CD4-positive, alpha-beta T cell (primary cell): ENCODE measurements around the gene ZNF785. TPM values are rescaled to one million over a fixed set of nuclear protein-coding genes. Genes with fewer than 3 reads are reported as not detected.
A peak's percentile ranks its signal among the peaks of the same experiment; 100 is the strongest.

Experiments
- ATAC-seq: fragments of 200-7000 bp; cut with Tn5 transposase; one replicate; pipeline ENCODE4 v1.10.0; 2022; ENCODE audit warnings: mild to moderate bottlenecking; ENCODE audit not compliant: poor library complexity
- CTCF ChIA-PET: fragments of 350-600 bp; sonication (Branson Sonifier 250); formaldehyde crosslinking; loops from one replicate; lab custom pipeline; 2021; ENCODE audit warnings: antibody characterized with exemption, inconsistent platforms; lab: Charles Lee
- POLR2A ChIA-PET: fragments of 350-600 bp; sonication (Branson Sonifier 250); formaldehyde crosslinking; loops from one replicate; lab custom pipeline; 2021; ENCODE audit warnings: antibody characterized with exemption, inconsistent platforms; lab: Charles Lee
- DNase-seq, 14 experiments: peaks; one replicate each; pipeline ENCODE4 v3.0.0-alpha.2; 2013 to 2020; ENCODE audit warnings: mixed read lengths in 2 of 14
- H3K27ac ChIP-seq, 2 donors: one replicate each; pipeline versions ENCODE4 v1.5.1 to v1.7.0; 2013; ENCODE audit warnings: low read length in 2 of 2, low read depth in 1 of 2, mild to moderate bottlenecking in 1 of 2
- H3K27me3 ChIP-seq, 2 experiments: 1 replicate in 1 of 2; 2 replicates in 1 of 2; pipeline versions ENCODE4 v1.6.1 to v1.7.0; 2013; ENCODE audit warnings: low read length in 2 of 2, control low read depth in 1 of 2, mild to moderate bottlenecking in 1 of 2, moderate library complexity in 1 of 2; ENCODE audit not compliant: insufficient read depth in 2 of 2, control insufficient read depth in 1 of 2
- H3K36me3 ChIP-seq: one replicate; pipeline ENCODE4 v1.6.1; 2013; ENCODE audit warnings: low read length, control low read depth; ENCODE audit not compliant: insufficient read depth
- H3K4me1 ChIP-seq: one replicate; pipeline ENCODE4 v1.6.1; 2013; ENCODE audit warnings: low read length, control low read depth; ENCODE audit not compliant: insufficient read depth
- H3K4me3 ChIP-seq: one replicate; pipeline ENCODE4 v1.5.1; 2013; ENCODE audit warnings: mild to moderate bottlenecking, low read length, moderate library complexity
- H3K9me3 ChIP-seq, 2 experiments: 1 replicate in 1 of 2; 2 replicates in 1 of 2; pipeline versions ENCODE4 v1.6.1 to v1.7.0; 2013; ENCODE audit warnings: low read length in 2 of 2, mild to moderate bottlenecking in 2 of 2, control low read depth in 1 of 2, moderate library complexity in 1 of 2; ENCODE audit not compliant: control insufficient read depth in 1 of 2, insufficient read depth in 1 of 2
- H3K27ac Mint-ChIP-seq: one replicate; pipeline ENCODE4 v1.8.0; 2020; ENCODE audit warnings: mixed read lengths
- H3K27me3 Mint-ChIP-seq: one replicate; pipeline ENCODE4 v1.8.0; 2021; ENCODE audit warnings: mixed read lengths
- H3K36me3 Mint-ChIP-seq: one replicate; pipeline ENCODE4 v1.8.0; 2021; ENCODE audit warnings: low read depth, mixed read lengths
- H3K4me1 Mint-ChIP-seq: one replicate; pipeline ENCODE4 v1.8.0; 2021; ENCODE audit warnings: low read depth, mixed read lengths
- H3K4me3 Mint-ChIP-seq: one replicate; pipeline ENCODE4 v1.8.0; 2020; ENCODE audit warnings: mild to moderate bottlenecking, mixed read lengths
- H3K9me3 Mint-ChIP-seq: one replicate; pipeline ENCODE4 v1.8.0; 2020; ENCODE audit warnings: mixed read lengths
- intact Hi-C, 2 experiments: fragments of 100-400 bp; cut with DNase I in 1 of 2; cut with micrococcal nuclease in 1 of 2; formaldehyde crosslinking; loops; one replicate each; pipeline versions ENCODE4 v1.15.1 to v1.9.0; 2023 to 2025; cut with DNase I, micrococcal nuclease
- total RNA-seq, 174 experiments: library from RNA in 2 of 174; stranded (reverse) in 2 of 174; gene quantifications; one replicate each; pipeline ENCODE4 v1.2.3 and lab custom pipeline; 2021 to 2026
- TF ChIP-seq, protein P1 (sequence below): fragments of 200-600 bp; IDR thresholded peaks from one replicate; pipeline ENCODE4 v1.8.0; 2022; ENCODE audit warnings: antibody characterized with exemption, mild to moderate bottlenecking

ZNF785 gene
- total RNA-seq, 2 experiments from 2014 or later: 6.6 to 7.7 TPM

DNA sequence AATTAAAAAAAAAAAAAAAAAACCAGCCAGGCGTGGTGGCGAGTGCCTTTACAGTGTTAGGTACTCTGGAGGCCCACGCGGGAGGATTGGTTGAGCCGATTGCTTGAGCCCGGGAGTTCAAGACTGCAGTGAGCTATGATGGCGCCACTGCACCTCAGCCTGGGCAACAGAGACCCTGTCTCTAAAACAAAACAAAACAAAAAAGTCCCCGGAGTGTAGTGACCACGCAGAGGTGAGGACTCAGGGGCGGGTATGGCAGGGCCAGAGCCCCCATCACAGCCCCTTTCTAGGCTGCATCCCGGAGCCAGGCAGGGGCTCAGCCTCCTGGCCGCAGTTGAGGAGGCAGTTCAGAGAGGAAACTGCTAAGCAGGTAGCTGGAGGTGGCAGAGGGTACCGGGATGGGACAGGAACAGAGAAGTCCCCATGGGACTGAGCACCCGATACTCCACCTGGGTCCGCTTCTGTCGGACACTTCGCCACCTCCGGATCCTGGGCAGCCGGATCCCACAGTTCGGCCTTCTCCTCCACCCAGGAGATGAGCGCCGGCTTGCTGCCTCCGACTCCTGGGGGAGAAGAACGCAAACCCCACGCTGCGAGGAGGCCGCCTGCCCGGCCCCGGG lies 51.6 kb downstream of the ZNF785 start:
- POLR2A ChIA-PET: interaction anchor here (1.0 to 3.6 kb wide), 18 partner anchors 10 to 442 kb away, joined by 3 to 116 read pairs (median 14); partner anchors contain the start of genes DCTPP1, FBRS, PRR14 and TBX6
- H3K9me3 Mint-ChIP-seq: no peaks in the 10 kb centered on the region
- TF ChIP-seq, protein P1, sequence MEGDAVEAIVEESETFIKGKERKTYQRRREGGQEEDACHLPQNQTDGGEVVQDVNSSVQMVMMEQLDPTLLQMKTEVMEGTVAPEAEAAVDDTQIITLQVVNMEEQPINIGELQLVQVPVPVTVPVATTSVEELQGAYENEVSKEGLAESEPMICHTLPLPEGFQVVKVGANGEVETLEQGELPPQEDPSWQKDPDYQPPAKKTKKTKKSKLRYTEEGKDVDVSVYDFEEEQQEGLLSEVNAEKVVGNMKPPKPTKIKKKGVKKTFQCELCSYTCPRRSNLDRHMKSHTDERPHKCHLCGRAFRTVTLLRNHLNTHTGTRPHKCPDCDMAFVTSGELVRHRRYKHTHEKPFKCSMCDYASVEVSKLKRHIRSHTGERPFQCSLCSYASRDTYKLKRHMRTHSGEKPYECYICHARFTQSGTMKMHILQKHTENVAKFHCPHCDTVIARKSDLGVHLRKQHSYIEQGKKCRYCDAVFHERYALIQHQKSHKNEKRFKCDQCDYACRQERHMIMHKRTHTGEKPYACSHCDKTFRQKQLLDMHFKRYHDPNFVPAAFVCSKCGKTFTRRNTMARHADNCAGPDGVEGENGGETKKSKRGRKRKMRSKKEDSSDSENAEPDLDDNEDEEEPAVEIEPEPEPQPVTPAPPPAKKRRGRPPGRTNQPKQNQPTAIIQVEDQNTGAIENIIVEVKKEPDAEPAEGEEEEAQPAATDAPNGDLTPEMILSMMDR: no peak
- no peaks in the 10 kb centered on the region for H3K27me3 Mint-ChIP-seq
- Histone ChIP-seq H3K4me1 (peaks cover 57% of the 10 kb centered on the region), H3K27ac (peak overlapping the region; percentile 85 to 96), H3K27me3 (no peaks in the 10 kb centered on the region), H3K36me3 (peaks cover 17% of the 10 kb centered on the region), H3K4me3 (peak overlapping the region; percentile 87), H3K9me3 (no peaks in the 10 kb centered on the region)
- intact Hi-C loops: loop anchor here (2.0 to 5.0 kb wide), 4 partner anchors 17 to 98 kb away; partner anchors contain the start of gene ZNF689 (in 1 of the 2)
- CTCF ChIA-PET: interaction anchor here (2.5 to 4.2 kb wide), 5 partner anchors 18 to 104 kb away, joined by 15 to 68 read pairs (median 28); partner anchors contain the start of genes DCTPP1, ZNF688 and ZNF764
- no peak for ATAC-seq
- H3K36me3 Mint-ChIP-seq: peaks cover 28% of the 10 kb centered on the region
- DNase-seq: peak in 3 of 14 experiments; percentile 24 to 50 (median 35)
- peak overlapping the region; percentile 94 for H3K4me3 Mint-ChIP-seq
- H3K4me1 Mint-ChIP-seq: peaks cover 44% of the 10 kb centered on the region
- H3K27ac Mint-ChIP-seq: peak overlapping the region; percentile 99

DNA sequence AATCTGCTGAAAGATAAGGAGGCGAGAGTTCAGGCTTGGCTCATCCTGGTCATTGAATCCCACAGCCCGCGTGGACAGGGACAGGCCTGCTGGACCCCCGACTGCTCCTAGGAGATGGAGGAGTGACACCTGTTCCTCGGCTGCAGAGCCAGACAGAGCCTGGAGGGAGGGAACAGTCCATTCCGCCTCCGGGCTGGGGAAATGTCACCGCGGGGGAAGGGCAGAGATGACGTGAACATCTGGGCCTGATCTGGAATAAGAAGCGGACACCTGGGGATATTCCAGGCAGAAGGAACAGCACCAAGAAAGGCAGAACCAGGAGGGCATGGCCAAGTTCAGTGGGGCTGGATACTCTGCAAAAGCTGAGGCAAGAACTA lies 52.4 kb downstream of the ZNF785 start:
- TF ChIP-seq, protein P1: no peak
- Mint-ChIP-seq H3K9me3 (no peaks in the 10 kb centered on the region), H3K36me3 (peaks cover 28% of the 10 kb centered on the region), H3K4me1 (peaks cover 48% of the 10 kb centered on the region), H3K4me3 (peak overlapping the region; percentile 85), H3K27ac (peak overlapping the region; percentile 99), H3K27me3 (no peaks in the 10 kb centered on the region)
- no peaks in the 10 kb centered on the region for H3K9me3 ChIP-seq
- no peak overlapping the region for H3K4me3 ChIP-seq
- intact Hi-C loops: loop anchor here in 1 of 2 experiments (5.0 kb wide), 1 partner anchor 99 kb away; no protein-coding TSS in a partner anchor
- POLR2A ChIA-PET: interaction anchor here (3.2 to 3.6 kb wide), 4 partner anchors 25 to 115 kb away, joined by 19 to 116 read pairs (median 47); partner anchors contain the start of genes ZNF688 and ZNF764
- CTCF ChIA-PET: interaction anchor here (3.8 to 4.2 kb wide), 3 partner anchors 19 to 103 kb away, joined by 28 to 68 read pairs (median 40); partner anchors contain the start of genes DCTPP1 and ZNF764
- H3K36me3 ChIP-seq: peaks cover 17% of the 10 kb centered on the region
- H3K4me1 ChIP-seq: peaks cover 62% of the 10 kb centered on the region
- DNase-seq (peak in 1 of 14 experiments; percentile 28), ATAC-seq (no peak)
- no peaks in the 10 kb centered on the region for H3K27me3 ChIP-seq
- no peak overlapping the region for H3K27ac ChIP-seq

DNA sequence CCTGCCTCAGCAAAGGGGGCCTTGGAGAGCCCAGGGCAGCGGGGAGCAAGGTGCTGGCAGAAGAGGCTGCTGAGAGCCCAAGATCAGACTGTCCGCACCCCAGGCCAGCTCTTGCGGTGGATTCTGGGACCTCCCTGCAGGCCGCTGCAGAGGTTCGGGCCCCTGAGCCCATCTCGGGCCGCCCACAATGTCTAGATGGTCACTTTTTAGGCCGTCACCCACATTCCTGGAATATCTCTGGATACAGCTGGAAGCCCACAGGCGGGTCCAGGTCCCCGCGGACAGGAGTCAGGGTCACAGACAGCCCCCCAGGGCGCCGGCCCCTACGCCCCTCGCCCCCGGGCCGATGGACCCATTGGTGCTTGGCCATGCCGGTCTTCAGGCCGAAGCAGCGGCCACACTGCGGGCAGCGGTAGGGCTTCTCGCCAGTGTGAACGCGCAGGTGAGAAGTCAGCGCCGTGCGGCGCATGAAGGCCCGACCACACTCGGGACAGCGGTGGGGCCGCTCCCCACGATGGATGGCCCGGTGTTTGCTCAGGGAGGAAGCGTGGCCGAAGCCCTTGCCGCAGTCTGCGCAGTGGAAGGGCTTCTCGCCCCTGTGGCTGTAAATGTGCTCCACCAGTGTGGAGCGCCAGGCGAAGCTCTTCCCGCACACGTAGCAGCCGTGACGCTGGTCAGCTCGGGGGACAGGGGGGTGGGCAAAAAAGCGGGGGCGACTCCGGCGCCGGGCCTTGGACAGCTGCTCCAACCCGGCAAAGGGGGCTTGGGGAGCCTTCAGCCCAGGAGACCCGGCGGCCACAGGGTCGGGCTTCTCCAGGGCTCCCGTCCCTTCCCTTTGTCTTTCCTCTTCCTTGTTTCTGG lies 53.0 kb downstream of the ZNF785 start:
- H3K4me3 Mint-ChIP-seq: peak overlapping the region; percentile 85
- peaks cover 28% of the 10 kb centered on the region for H3K36me3 Mint-ChIP-seq
- H3K4me3 ChIP-seq: no peak overlapping the region
- POLR2A ChIA-PET: interaction anchor here (3.6 kb wide), 1 partner anchor 25 kb away, joined by 116 read pairs; the partner anchor contains the start of gene ZNF764
- CTCF ChIA-PET: interaction anchor here (3.8 to 4.2 kb wide), 2 partner anchors 20 to 102 kb away, joined by 28 to 40 read pairs; partner anchors contain the start of gene DCTPP1
- TF ChIP-seq, protein P1: no peak
- H3K27ac Mint-ChIP-seq: peak overlapping the region; percentile 49
- H3K27me3 Mint-ChIP-seq: no peaks in the 10 kb centered on the region
- no peak overlapping the region for H3K27ac ChIP-seq
- no peaks in the 10 kb centered on the region for H3K27me3 ChIP-seq
- H3K4me1 ChIP-seq: peaks cover 68% of the 10 kb centered on the region
- peaks cover 50% of the 10 kb centered on the region for H3K4me1 Mint-ChIP-seq
- intact Hi-C loops: loop anchor here in 1 of 2 experiments (5.0 kb wide), 1 partner anchor 100 kb away; no protein-coding TSS in a partner anchor
- H3K9me3 Mint-ChIP-seq: no peaks in the 10 kb centered on the region
- H3K9me3 ChIP-seq: no peaks in the 10 kb centered on the region
- DNase-seq: peak in 1 of 14 experiments; percentile 35
- H3K36me3 ChIP-seq: peaks cover 17% of the 10 kb centered on the region
- ATAC-seq: no peak
